OCI-LY7 (cell line): ENCODE data around the gene B9D2. TPM values are rescaled to one million over a fixed set of nuclear protein-coding genes. Genes with fewer than 3 reads are reported as not detected.

Source experiments
- BruUV-seq: library from RNA; stranded (reverse); fragments of 400-500 nt; replicated peaks from 2 replicates; lab custom pipeline; 2021; lab: Mats Ljungman, UMichigan
- CTCF ChIA-PET: fragments of 300-600 bp; sonication (Branson Sonifier 250); formaldehyde crosslinking; loops from one replicate; lab custom pipeline; 2022; ENCODE audit warnings: antibody characterized with exemption; ENCODE audit not compliant: unreplicated experiment; lab: Charles Lee
- POLR2A ChIA-PET: fragments of 300-600 bp; sonication (Branson Sonifier 250); formaldehyde crosslinking; loops from one replicate; lab custom pipeline; 2022; ENCODE audit warnings: antibody characterized with exemption; lab: Charles Lee
- DNase-seq: peaks from one replicate; pipeline ENCODE4 v3.0.0-alpha.2; 2015; ENCODE audit warnings: low spot score
- H2AFZ ChIP-seq: fragments of 200-600 bp; sonication (generic), shearing (Covaris generic); 2 replicates; pipeline ENCODE4 v1.6.1; 2014; ENCODE audit warnings: mild to moderate bottlenecking, antibody characterized with exemption, low read length, moderate library complexity
- H3K27ac ChIP-seq: fragments of 200-600 bp; sonication (generic); 2 replicates; pipeline ENCODE4 v1.5.1; 2014; ENCODE audit warnings: mixed run types, low read depth, mild to moderate bottlenecking, moderate library complexity, low read length, inconsistent platforms; ENCODE audit not compliant: poor library complexity, severe bottlenecking
- H3K36me3 ChIP-seq: fragments of 200-600 bp; sonication (generic); 2 replicates; pipeline ENCODE4 v1.6.1; 2014; ENCODE audit warnings: mild to moderate bottlenecking, antibody characterized with exemption, low read length, moderate library complexity, mixed read lengths; ENCODE audit not compliant: insufficient read depth
- H3K4me1 ChIP-seq: fragments of 200-600 bp; sonication (generic); 2 replicates; pipeline ENCODE4 v1.5.1; 2014; ENCODE audit warnings: mild to moderate bottlenecking, low read length; ENCODE audit not compliant: insufficient read depth, poor library complexity, severe bottlenecking
- H3K4me2 ChIP-seq: fragments of 200-600 bp; sonication (generic); 2 replicates; pipeline ENCODE4 v1.6.1; 2014; ENCODE audit warnings: mild to moderate bottlenecking, low read length
- H3K4me3 ChIP-seq: fragments of 200-600 bp; sonication (generic); 2 replicates; pipeline ENCODE4 v1.5.1; 2014; ENCODE audit warnings: mild to moderate bottlenecking, low read depth, low read length; ENCODE audit not compliant: poor library complexity, severe bottlenecking
- H3K79me2 ChIP-seq: fragments of 200-600 bp; sonication (generic); 2 replicates; pipeline ENCODE4 v1.6.1; 2016; ENCODE audit warnings: low read depth, mild to moderate bottlenecking, low read length, moderate library complexity, mixed read lengths; ENCODE audit not compliant: insufficient read depth
- H3K9me2 ChIP-seq: fragments of 200-600 bp; sonication (generic); 2 replicates; pipeline ENCODE4 v1.6.1; 2016; ENCODE audit warnings: mild to moderate bottlenecking, low read length, mixed read lengths; ENCODE audit not compliant: insufficient read depth
- H3K9me3 ChIP-seq: fragments of 200-600 bp; sonication (generic); 2 replicates; pipeline ENCODE4 v1.6.1; 2014; ENCODE audit warnings: mild to moderate bottlenecking, mixed run types, low read length, mixed read lengths
- H4K20me1 ChIP-seq: fragments of 200-600 bp; sonication (generic); 2 replicates; pipeline ENCODE4 v1.6.1; 2014; ENCODE audit warnings: mild to moderate bottlenecking, antibody characterized with exemption, low read length, moderate library complexity, mixed read lengths; ENCODE audit not compliant: insufficient read depth
- EZH2phosphoT487 ChIP-seq: fragments of 200-600 bp; sonication (generic); IDR thresholded peaks from 2 replicates; pipeline ENCODE4 v1.6.1; 2018; ENCODE audit warnings: low read depth, borderline replicate concordance, mild to moderate bottlenecking, mixed run types, antibody characterized with exemption, low read length, moderate library complexity, mixed read lengths
- intact Hi-C: fragments of 100-400 bp; cut with micrococcal nuclease; formaldehyde crosslinking; loops from one replicate; pipeline ENCODE4 v1.10.0; 2022; ENCODE audit not compliant: unreplicated experiment
- total RNA-seq, 2 experiments: library from RNA; depleted of rRNA in 1 of 2; stranded (reverse); fragments of >200 nt in 1 of 2; shearing (Covaris generic) in 1 of 2; gene quantifications; 2 replicates each; pipeline ENCODE4 v1.2.3, GENCODE V29; 2014 to 2022
- TF ChIP-seq, protein P1 (sequence below): fragments of 200-600 bp; sonication (generic); conservative IDR thresholded peaks from 2 replicates; pipeline ENCODE4 v1.5.1; 2014; ENCODE audit warnings: mild to moderate bottlenecking, antibody characterized with exemption, low read length, moderate library complexity, mixed read lengths

Gene B9D2
- total RNA-seq, 2 experiments from 2014 or later: 3.9 to 5.2 TPM

DNA sequence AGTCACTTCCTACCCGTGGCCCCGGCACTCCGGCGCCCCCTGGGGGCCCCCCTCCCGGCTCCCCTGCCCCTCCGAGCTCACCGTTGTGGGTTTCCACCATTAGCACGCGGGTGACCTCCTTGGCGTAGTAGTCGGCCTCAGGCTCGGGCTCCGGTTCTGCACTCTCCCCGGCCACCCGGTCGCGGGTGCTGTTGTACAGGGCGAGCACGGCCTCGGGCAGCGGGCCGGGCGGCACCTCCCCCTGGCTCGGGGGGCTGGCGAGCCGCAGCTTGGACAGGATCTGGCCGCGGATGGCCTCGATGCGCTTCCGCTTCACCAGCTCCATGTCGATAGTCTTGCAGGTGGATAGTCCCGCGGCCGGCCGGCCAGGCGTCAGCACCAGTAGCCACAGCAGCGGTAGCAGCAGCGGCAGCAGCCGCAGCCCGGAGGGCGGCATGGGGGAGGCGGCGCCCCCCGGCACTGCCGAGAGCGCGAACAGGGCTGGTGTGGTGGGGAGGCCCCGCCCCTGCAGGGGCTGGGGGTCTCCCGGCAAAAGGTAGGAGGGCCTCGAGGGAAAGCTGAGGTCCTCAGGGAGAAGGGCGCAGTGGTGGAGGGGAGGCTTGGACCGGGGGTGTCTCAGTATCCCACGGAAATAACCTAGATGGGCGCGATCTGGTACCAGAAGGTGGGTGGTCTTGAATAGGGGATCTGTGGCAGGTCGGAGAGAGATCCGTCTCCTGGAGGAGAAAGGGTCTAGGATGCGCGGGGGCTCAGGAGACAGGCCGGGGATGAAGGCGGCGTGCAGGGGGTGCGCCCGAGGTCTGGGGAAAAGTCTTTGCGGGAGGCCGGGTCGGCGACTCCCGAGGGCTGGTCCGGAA lies 11.1 kb downstream of the B9D2 start:
- Histone ChIP-seq H3K4me1 (peaks cover 21% of the 10 kb centered on the region), H3K79me2 (peaks cover 42% of the 10 kb centered on the region; the same call in 1 of the 2 replicates), H2AFZ (peak overlapping the region; percentile 22; the same call in 1 of the 2 replicates), H3K4me2 (peak overlapping the region; percentile 78), H3K27ac (peak overlapping the region; percentile 54), H3K9me2 (no peaks in the 10 kb centered on the region), H3K9me3 (no peaks in the 10 kb centered on the region), H4K20me1 (peaks cover 4% of the 10 kb centered on the region), H3K4me3 (peak overlapping the region; percentile 77), H3K36me3 (peaks cover 28% of the 10 kb centered on the region)
- ChIA-PET POLR2A (interaction anchor here (0.6 to 1.7 kb wide), 5 partner anchors 10 to 88 kb away, joined by 3 to 7 read pairs (median 4); partner anchors contain the start of gene B9D2), CTCF (interaction anchor here (1.0 to 1.2 kb wide), 2 partner anchors 11 to 26 kb away, joined by 4 read pairs; no protein-coding TSS in a partner anchor)
- BruUV-seq: no TSS peak
- intact Hi-C loops: loop anchor here (1.0 to 2.0 kb wide), 3 partner anchors 26 to 90 kb away; partner anchors contain the start of gene CCDC97
- peak; percentile 82 for DNase-seq
- no peak for TF ChIP-seq EZH2phosphoT487
- TF ChIP-seq, protein P1, sequence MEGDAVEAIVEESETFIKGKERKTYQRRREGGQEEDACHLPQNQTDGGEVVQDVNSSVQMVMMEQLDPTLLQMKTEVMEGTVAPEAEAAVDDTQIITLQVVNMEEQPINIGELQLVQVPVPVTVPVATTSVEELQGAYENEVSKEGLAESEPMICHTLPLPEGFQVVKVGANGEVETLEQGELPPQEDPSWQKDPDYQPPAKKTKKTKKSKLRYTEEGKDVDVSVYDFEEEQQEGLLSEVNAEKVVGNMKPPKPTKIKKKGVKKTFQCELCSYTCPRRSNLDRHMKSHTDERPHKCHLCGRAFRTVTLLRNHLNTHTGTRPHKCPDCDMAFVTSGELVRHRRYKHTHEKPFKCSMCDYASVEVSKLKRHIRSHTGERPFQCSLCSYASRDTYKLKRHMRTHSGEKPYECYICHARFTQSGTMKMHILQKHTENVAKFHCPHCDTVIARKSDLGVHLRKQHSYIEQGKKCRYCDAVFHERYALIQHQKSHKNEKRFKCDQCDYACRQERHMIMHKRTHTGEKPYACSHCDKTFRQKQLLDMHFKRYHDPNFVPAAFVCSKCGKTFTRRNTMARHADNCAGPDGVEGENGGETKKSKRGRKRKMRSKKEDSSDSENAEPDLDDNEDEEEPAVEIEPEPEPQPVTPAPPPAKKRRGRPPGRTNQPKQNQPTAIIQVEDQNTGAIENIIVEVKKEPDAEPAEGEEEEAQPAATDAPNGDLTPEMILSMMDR: peak; percentile 89

GRCh38 chr19:41352279-41352608 lies 11.7 kb downstream of the B9D2 start:
- POLR2A ChIA-PET: interaction anchor here (0.6 to 1.7 kb wide), 5 partner anchors 10 to 88 kb away, joined by 3 to 7 read pairs (median 4); partner anchors contain the start of gene B9D2
- peaks cover 42% of the 10 kb centered on the region; the same call in 1 of the 2 replicates for H3K79me2 ChIP-seq

More at GRCh38 chr19:41352279-41352608, 11.7 kb downstream of the B9D2 start:
- TF ChIP-seq, protein P1: no peak
- TF ChIP-seq EZH2phosphoT487: no peak
- CTCF ChIA-PET: interaction anchor here (1.0 to 1.2 kb wide), 2 partner anchors 11 to 25 kb away, joined by 4 read pairs; no protein-coding TSS in a partner anchor
- H3K4me3 ChIP-seq: peak overlapping the region; percentile 77
- H3K9me2 ChIP-seq: no peaks in the 10 kb centered on the region
- peaks cover 21% of the 10 kb centered on the region for H3K4me1 ChIP-seq
- intact Hi-C loops: loop anchor here (1.0 to 2.0 kb wide), 3 partner anchors 25 to 89 kb away; partner anchors contain the start of gene CCDC97
- BruUV-seq: no TSS peak
- no peaks in the 10 kb centered on the region for H3K9me3 ChIP-seq
- H3K27ac ChIP-seq: peak overlapping the region; percentile 25
- peaks cover 4% of the 10 kb centered on the region for H4K20me1 ChIP-seq
- peak overlapping the region; percentile 78 for H3K4me2 ChIP-seq
- peak overlapping the region; percentile 22; the same call in 1 of the 2 replicates for H2AFZ ChIP-seq
- peaks cover 32% of the 10 kb centered on the region for H3K36me3 ChIP-seq
- DNase-seq: no peak
